T47D (cell line): ENCODE data around the gene P4HB.

Experiments
- DNase-seq, 2 experiments: peaks; one replicate each; pipeline versions ENCODE4 v3.0.0 to v3.0.0-alpha.2; 2011 to 2012; ENCODE audit warnings: low read depth in 1 of 2, low spot score in 1 of 2
- JUND ChIP-seq: IDR thresholded peaks from 2 replicates; pipeline ENCODE4 v1.6.1; 2012; ENCODE audit warnings: low read depth
- in situ Hi-C: cut with HindIII; loops from 2 replicates; pipeline ENCODE4 v1.10.0; 2016; ENCODE audit warnings: low sequenced_read_pairs, low pct_unique_long_range_greater_than_20kb

P4HB gene

GRCh38 chr17:81810892-81811704 lies 49.2 kb downstream of the P4HB start:
- no peak for TF ChIP-seq JUND
- no peak for DNase-seq
- in situ Hi-C loops, result no loop called here

GRCh38 chr17:81810476-81810875 lies 49.9 kb downstream of the P4HB start:
- no peak for TF ChIP-seq JUND
- in situ Hi-C loops, result no loop called here
- DNase-seq, result no peak

GRCh38 chr17:81809556-81809998 lies 50.8 kb downstream of the P4HB start:
- in situ Hi-C loops, result no loop called here
- TF ChIP-seq JUND, result no peak

GRCh38 chr17:81808778-81809555 lies 51.4 kb downstream of the P4HB start:
- DNase-seq, result no peak
- in situ Hi-C loops, result no loop called here
- no peak for TF ChIP-seq JUND

More at GRCh38 chr17:81809556-81809998, 50.8 kb downstream of the P4HB start:
- no peak for DNase-seq

GRCh38 chr17:81807839-81808238 lies 52.5 kb downstream of the P4HB start:
- no peak for DNase-seq
- in situ Hi-C loops, result no loop called here
- TF ChIP-seq JUND, result no peak

GRCh38 chr17:81807210-81807719 lies 53.1 kb downstream of the P4HB start:
- no peak for TF ChIP-seq JUND
- no peak for DNase-seq
- in situ Hi-C loops, result no loop called here

- in situ Hi-C loops, result no loop called here
- no peak for DNase-seq
- no peak for TF ChIP-seq JUND
Observed at GRCh38 chr17:81806461-81807209, 53.7 kb downstream of the P4HB start.

- in situ Hi-C loops, result no loop called here
- TF ChIP-seq JUND, result no peak
- DNase-seq, result no peak
Observed at GRCh38 chr17:81805707-81806460, 54.5 kb downstream of the P4HB start.

- no peak for TF ChIP-seq JUND
- DNase-seq, result peak in 1 of 2 experiments; percentile 84
- in situ Hi-C loops, result no loop called here
Observed at GRCh38 chr17:81804559-81805399, 55.6 kb downstream of the P4HB start.

GRCh38 chr17:81803728-81804558 lies 56.4 kb downstream of the P4HB start, which contains the start of gene GCGR:
GCGR (plus strand) TSS chr17:81804150; CDS start chr17:81809019, 4,869 bp downstream.
- in situ Hi-C loops, result no loop called here
- no peak for DNase-seq
- no peak for TF ChIP-seq JUND
